ENCODE measurements around the gene CTTNBP2NL.

Gene CTTNBP2NL

DNA sequence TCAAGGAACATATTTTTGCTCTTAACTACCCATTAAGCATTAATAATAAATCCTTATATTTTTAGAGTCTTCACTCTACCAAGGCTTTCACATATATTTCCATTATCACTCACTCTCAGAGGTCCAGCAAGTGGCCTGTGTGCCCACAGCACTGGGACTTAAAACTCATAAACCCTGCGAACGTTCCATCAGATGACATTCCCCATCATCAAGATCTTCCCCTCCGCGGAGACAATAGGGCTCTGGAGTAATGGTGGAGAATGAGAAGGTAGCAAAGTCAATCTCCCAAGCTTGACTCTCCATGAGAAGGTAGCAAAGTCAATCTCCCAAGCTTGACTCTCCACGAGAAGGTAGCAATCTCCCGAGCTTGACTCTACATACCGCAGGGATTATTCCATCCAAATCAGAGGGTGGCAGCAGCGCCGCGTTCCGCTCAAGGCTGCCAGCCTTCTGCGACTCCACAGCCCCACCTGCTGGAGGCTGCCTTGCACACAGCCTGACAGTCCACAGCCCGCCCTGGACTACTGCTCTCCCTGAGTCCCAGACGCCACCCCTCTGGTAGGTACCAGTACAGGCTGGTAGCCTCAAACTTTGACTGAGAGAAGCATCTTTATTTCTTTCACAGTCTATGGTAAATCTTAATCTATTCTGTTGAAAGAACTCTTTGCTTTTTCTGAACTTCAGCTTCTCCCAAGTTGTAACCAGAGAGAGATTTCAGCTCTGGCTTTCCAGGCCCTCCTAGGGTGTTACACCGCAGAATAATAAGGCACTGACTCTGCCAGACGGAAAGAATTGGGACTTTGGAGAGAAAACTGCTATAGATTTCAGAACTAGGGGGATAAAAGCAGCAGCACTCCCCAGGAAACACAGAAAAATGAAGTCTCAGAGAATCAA lies 26.4 kb upstream of the CTTNBP2NL start:
- no peaks in the 10 kb centered on the region for H3K36me3 ChIP-seq (ENCODE audit: control insufficient read depth, insufficient read depth, low read length)
- no peak overlapping the region for H3K27ac ChIP-seq (ENCODE audit: insufficient read depth, low read depth, low read length, poor library complexity, severe bottlenecking)
- no peaks in the 10 kb centered on the region for H3K4me1 ChIP-seq (ENCODE audit: control insufficient read depth, insufficient read depth, low read length)
- no peaks in the 10 kb centered on the region for H3K9me3 ChIP-seq (ENCODE audit: control insufficient read depth, low read length)
- H3K27me3 ChIP-seq (ENCODE audit: control insufficient read depth, insufficient read depth, low read length, poor library complexity, severe bottlenecking), result no peaks in the 10 kb centered on the region
- WGBS, 2 experiments, result 20 to 38% methylated on average over 12 to 16 of the region's 16 CpGs
- H3K4me3 ChIP-seq (ENCODE audit: insufficient read depth, low read depth, low read length), result no peak overlapping the region

DNA sequence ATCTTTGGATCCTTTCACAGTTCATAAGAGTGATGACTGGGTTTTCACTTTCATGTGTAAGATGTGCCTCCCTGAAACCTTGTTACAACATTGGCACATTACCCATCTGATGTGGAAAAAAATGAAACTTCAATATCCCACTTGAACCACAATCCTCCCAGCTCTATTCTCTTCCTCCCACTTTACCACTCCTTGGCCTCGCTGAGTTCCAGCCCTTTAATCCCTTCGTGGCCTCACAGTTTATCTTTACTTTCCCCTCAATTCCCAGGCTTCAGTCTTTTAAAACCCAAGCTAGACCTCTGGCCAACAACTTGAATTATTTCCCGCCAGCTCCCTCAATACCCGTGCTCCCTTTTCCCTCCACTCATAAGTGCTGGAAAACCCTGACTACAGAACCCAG lies 25.0 kb upstream of the CTTNBP2NL start:
- H3K36me3 ChIP-seq (ENCODE audit: control insufficient read depth, insufficient read depth, low read length), result no peaks in the 10 kb centered on the region
- H3K4me1 ChIP-seq (ENCODE audit: control insufficient read depth, insufficient read depth, low read length), result no peaks in the 10 kb centered on the region
- H3K9me3 ChIP-seq (ENCODE audit: control insufficient read depth, low read length), result no peaks in the 10 kb centered on the region
- H3K27ac ChIP-seq (ENCODE audit: insufficient read depth, low read depth, low read length, poor library complexity, severe bottlenecking), result no peak overlapping the region
- H3K27me3 ChIP-seq (ENCODE audit: control insufficient read depth, insufficient read depth, low read length, poor library complexity, severe bottlenecking), result no peaks in the 10 kb centered on the region
- 89 to 91% methylated on average over 4 of the region's 4 CpGs for WGBS, 2 experiments
- no peak overlapping the region for H3K4me3 ChIP-seq (ENCODE audit: insufficient read depth, low read depth, low read length)

DNA sequence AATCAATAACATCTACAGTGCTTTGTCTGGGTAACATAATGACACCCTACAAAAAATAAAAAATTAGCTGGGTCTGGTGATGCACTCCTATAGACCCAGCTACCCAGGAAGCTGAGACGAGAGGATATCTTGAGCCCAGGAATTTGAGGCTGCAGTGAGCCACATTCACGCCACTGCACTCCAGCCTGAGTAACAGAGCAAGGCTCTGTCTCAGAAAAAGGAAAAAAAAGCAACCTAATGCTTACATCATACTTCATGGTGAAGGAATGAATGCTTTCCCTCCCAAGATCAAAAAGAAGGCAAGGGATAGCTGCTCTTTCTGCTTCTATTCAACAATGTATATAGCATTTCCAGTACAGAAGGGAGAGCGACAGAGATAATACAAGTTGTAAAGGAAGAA lies 24.2 kb upstream of the CTTNBP2NL start:
- H3K27ac ChIP-seq (ENCODE audit: insufficient read depth, low read depth, low read length, poor library complexity, severe bottlenecking), result no peak overlapping the region
- H3K9me3 ChIP-seq (ENCODE audit: control insufficient read depth, low read length), result no peaks in the 10 kb centered on the region
- no peaks in the 10 kb centered on the region for H3K36me3 ChIP-seq (ENCODE audit: control insufficient read depth, insufficient read depth, low read length)
- H3K27me3 ChIP-seq (ENCODE audit: control insufficient read depth, insufficient read depth, low read length, poor library complexity, severe bottlenecking), result no peaks in the 10 kb centered on the region
- no peaks in the 10 kb centered on the region for H3K4me1 ChIP-seq (ENCODE audit: control insufficient read depth, insufficient read depth, low read length)
- H3K4me3 ChIP-seq (ENCODE audit: insufficient read depth, low read depth, low read length), result no peak overlapping the region
- 93 to 95% methylated on average over 2 to 3 of the region's 3 CpGs for WGBS, 2 experiments

DNA sequence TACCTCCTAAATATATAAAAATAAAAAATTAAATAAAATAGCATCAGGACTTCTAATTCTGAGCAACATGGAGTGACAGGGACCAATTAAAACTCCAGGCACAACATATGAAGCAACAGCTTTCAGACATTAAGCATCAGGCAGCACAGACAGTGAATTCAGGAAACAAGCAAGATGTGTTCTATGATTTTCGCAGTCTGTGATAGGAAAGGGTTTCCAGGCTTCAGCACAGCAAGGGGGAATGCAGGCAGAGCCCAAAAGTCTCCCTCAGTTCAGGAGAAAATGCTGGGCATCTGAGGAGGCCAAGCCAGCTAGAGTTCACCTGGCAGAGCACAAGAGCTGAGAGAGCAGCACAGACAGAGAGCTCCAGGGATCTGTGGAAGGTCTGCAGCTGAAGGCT lies 22.2 kb upstream of the CTTNBP2NL start:
- Histone ChIP-seq H3K27ac (ENCODE audit: insufficient read depth, low read depth, low read length, poor library complexity, severe bottlenecking) (no peak overlapping the region), H3K27me3 (ENCODE audit: control insufficient read depth, insufficient read depth, low read length, poor library complexity, severe bottlenecking) (no peaks in the 10 kb centered on the region), H3K4me1 (ENCODE audit: control insufficient read depth, insufficient read depth, low read length) (no peaks in the 10 kb centered on the region), H3K4me3 (ENCODE audit: insufficient read depth, low read depth, low read length) (no peak overlapping the region), H3K9me3 (ENCODE audit: control insufficient read depth, low read length) (no peaks in the 10 kb centered on the region), H3K36me3 (ENCODE audit: control insufficient read depth, insufficient read depth, low read length) (no peaks in the 10 kb centered on the region)
- WGBS, 2 experiments, result 88 to 89% methylated on average over 1 of the region's 1 CpG

DNA sequence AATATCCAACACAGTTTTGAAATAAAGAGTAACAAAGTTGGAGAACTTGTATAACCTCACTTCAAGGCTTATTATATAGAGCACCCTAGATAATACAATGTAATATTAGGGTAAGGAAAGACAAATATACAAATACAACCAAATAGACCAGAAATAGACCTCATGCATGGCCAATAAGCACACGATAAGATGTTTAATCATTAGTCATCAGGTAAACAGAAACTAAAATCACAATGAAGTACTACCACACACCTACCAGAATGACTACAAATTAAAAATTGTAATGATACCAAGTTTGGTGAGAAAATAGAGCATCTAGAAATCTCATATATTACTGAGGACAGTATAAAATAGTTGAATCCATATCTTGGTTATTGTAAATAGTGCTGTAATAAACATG lies 20.3 kb upstream of the CTTNBP2NL start:
- WGBS, 2 experiments, result 63 to 100% methylated on average over 1 of the region's 1 CpG
- Histone ChIP-seq H3K4me3 (ENCODE audit: insufficient read depth, low read depth, low read length) (no peak overlapping the region), H3K4me1 (ENCODE audit: control insufficient read depth, insufficient read depth, low read length) (no peaks in the 10 kb centered on the region), H3K27me3 (ENCODE audit: control insufficient read depth, insufficient read depth, low read length, poor library complexity, severe bottlenecking) (no peaks in the 10 kb centered on the region), H3K36me3 (ENCODE audit: control insufficient read depth, insufficient read depth, low read length) (no peaks in the 10 kb centered on the region), H3K27ac (ENCODE audit: insufficient read depth, low read depth, low read length, poor library complexity, severe bottlenecking) (no peak overlapping the region), H3K9me3 (ENCODE audit: control insufficient read depth, low read length) (no peaks in the 10 kb centered on the region)

DNA sequence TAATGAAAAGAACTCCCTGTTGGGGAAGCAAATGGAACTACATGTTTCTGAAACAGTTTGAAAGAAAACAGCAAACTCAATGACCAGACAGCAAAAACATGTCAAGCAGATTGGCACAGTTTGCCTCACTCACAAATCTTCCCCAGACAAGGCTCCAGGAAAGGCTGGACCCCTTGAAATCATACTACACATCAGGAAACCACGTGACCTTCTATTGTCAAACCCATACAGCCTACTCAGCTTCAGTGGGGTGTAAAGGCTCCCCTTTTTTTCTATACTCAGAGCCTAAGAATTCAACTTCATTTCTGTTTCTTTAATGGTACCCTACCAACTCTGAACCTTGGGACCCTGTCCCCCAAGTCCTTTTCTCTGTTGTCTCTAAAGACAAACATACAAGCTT lies 15.7 kb upstream of the CTTNBP2NL start:
- Histone ChIP-seq H3K27me3 (ENCODE audit: control insufficient read depth, insufficient read depth, low read length, poor library complexity, severe bottlenecking) (no peaks in the 10 kb centered on the region), H3K4me1 (ENCODE audit: control insufficient read depth, insufficient read depth, low read length) (no peaks in the 10 kb centered on the region), H3K4me3 (ENCODE audit: insufficient read depth, low read depth, low read length) (no peak overlapping the region), H3K36me3 (ENCODE audit: control insufficient read depth, insufficient read depth, low read length) (no peaks in the 10 kb centered on the region), H3K27ac (ENCODE audit: insufficient read depth, low read depth, low read length, poor library complexity, severe bottlenecking) (no peak overlapping the region), H3K9me3 (ENCODE audit: control insufficient read depth, low read length) (no peaks in the 10 kb centered on the region)
- 63 to 73% methylated on average over 1 of the region's 1 CpG for WGBS, 2 experiments

DNA sequence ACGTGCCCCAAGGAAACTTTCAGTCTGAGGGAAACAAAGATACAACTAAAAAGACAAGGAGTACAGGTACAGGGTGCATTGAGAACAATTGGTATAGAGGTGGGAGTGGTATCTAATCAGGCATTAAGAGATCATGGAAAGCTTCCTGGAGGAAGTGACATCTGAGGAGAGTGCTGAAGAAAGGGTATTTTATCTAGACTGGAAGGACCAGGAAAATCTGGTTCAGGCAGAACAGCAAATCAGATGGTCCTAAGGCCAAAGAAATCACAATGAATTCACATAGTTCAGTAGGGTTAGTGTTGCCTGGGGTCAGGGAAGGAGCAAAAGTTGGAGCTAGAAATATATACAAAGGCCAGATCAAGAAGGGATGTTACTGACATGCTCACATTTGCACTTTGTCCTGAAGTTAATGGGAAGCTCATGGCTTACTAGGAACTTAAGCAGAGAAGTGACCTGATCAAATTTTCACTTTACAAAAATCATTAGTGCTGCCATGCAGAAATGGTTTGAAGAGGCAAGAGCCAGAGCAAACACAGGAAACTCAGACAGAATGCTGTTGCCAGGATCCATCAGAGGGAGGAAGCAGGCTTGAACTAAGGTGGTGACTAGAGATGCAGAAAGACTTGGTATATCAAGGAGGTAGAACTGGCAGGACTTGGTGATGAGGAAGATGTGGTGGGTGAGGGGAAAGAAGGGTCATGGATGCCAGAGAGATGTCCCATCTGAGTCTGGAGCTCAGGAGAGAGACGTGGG lies 14.5 kb upstream of the CTTNBP2NL start:
- Histone ChIP-seq H3K36me3 (ENCODE audit: control insufficient read depth, insufficient read depth, low read length) (no peaks in the 10 kb centered on the region), H3K27ac (ENCODE audit: insufficient read depth, low read depth, low read length, poor library complexity, severe bottlenecking) (no peak overlapping the region), H3K9me3 (ENCODE audit: control insufficient read depth, low read length) (no peaks in the 10 kb centered on the region), H3K4me3 (ENCODE audit: insufficient read depth, low read depth, low read length) (no peak overlapping the region), H3K4me1 (ENCODE audit: control insufficient read depth, insufficient read depth, low read length) (no peaks in the 10 kb centered on the region), H3K27me3 (ENCODE audit: control insufficient read depth, insufficient read depth, low read length, poor library complexity, severe bottlenecking) (no peaks in the 10 kb centered on the region)
- 89 to 91% methylated on average over 2 of the region's 2 CpGs for WGBS, 2 experiments

DNA sequence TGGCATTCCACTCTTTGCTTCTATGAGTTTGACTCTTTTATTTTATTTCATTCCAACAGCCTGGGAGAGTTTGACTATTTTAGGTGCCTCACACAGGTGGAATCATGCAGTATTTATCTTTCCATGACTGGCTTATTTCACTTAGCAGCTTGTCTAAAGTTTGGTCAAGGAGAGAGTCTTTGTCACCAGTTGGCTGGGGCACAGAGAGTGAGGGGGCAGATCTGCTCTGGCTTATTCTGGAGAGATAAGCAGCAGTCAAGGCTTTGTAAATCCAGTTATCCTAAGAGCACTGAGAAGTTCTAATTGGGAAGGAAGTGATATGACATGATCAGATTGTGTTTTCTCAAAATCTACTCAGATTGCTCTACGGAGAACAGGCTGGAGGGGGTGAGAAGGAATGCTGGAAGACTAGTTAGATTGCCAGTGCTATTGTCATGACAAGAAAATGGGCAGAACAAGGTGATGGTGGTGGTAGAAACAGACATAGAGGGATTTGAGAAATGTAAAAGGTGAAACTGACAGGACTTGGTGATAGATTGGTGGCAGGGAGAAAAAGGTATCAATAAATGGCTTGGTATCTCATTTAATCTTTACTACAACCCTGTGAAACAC lies 12.1 kb upstream of the CTTNBP2NL start:
- 90 to 92% methylated on average over 1 of the region's 1 CpG for WGBS, 2 experiments

DNA sequence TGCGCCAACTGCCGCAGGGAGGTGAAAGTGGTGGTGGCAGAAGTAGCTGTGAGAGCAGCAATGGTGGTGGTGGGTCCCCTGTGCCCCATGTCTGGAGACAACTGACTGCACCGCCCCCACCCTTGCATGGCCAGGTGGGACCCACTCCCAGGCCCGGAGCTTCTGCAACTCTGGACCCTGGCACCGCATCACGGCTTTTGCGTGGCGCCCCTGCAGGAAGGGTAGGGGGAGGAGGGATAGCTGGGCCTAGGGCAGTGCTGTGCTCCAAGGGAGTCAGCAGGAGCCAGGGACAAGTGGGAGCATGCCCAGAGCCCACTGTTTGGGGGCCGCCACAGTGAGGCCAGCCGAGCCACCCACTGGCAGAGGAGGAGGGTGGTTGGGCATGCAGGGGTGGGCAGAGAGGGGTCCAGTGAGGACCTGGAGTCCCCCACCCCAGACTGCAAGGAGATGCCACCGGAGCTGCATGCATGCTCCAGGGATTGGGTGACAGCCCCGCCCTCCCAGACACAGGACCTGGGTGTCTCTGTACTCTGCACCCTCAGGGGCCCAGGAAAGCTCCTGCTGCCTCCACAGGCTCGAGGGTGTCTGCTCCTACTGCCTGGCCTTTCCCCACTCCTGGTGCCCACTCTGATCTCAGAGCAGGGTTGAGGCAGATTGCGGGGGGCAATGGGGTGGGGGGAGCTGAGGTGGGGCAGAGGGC lies 9.8 kb upstream of the CTTNBP2NL start:
- no peak overlapping the region for H3K27ac ChIP-seq (ENCODE audit: insufficient read depth, low read depth, low read length, poor library complexity, severe bottlenecking)
- no peaks in the 10 kb centered on the region for H3K27me3 ChIP-seq (ENCODE audit: control insufficient read depth, insufficient read depth, low read length, poor library complexity, severe bottlenecking)
- no peaks in the 10 kb centered on the region for H3K9me3 ChIP-seq (ENCODE audit: control insufficient read depth, low read length)
- H3K4me3 ChIP-seq (ENCODE audit: insufficient read depth, low read depth, low read length), result no peak overlapping the region
- no peaks in the 10 kb centered on the region for H3K4me1 ChIP-seq (ENCODE audit: control insufficient read depth, insufficient read depth, low read length)
- WGBS, 2 experiments, result 94 to 95% methylated on average over 14 of the region's 14 CpGs
- H3K36me3 ChIP-seq (ENCODE audit: control insufficient read depth, insufficient read depth, low read length), result no peaks in the 10 kb centered on the region

More for the DNA sequence above, 12.1 kb upstream of the CTTNBP2NL start:
- Histone ChIP-seq H3K36me3 (ENCODE audit: control insufficient read depth, insufficient read depth, low read length) (no peaks in the 10 kb centered on the region), H3K9me3 (ENCODE audit: control insufficient read depth, low read length) (no peaks in the 10 kb centered on the region), H3K27ac (ENCODE audit: insufficient read depth, low read depth, low read length, poor library complexity, severe bottlenecking) (no peak overlapping the region), H3K4me3 (ENCODE audit: insufficient read depth, low read depth, low read length) (no peak overlapping the region), H3K27me3 (ENCODE audit: control insufficient read depth, insufficient read depth, low read length, poor library complexity, severe bottlenecking) (no peaks in the 10 kb centered on the region), H3K4me1 (ENCODE audit: control insufficient read depth, insufficient read depth, low read length) (no peaks in the 10 kb centered on the region)

All from ectodermal cell (in vitro differentiated cells).